Subcutaneous abdominal adipose tissue (tissue), 5 donors: Measurements from ENCODE around the gene LRRTM2.
A peak's percentile ranks its signal among the peaks of the same experiment; 100 is the strongest.

Experiments used
- H3K27ac ChIP-seq: one replicate; pipeline ENCODE4 v1.7.0; 2013; ENCODE audit warnings: low read depth, mild to moderate bottlenecking, inconsistent platforms, low read length, moderate library complexity
- H3K27me3 ChIP-seq, 5 donors: one replicate each; pipeline ENCODE4 v1.7.0; 2013; ENCODE audit warnings: low read length in 5 of 5, inconsistent platforms in 1 of 5; ENCODE audit not compliant: control insufficient read depth in 5 of 5, insufficient read depth in 4 of 5
- H3K36me3 ChIP-seq, 5 donors: one replicate each; pipeline ENCODE4 v1.7.0; 2013; ENCODE audit warnings: low read length in 5 of 5; ENCODE audit not compliant: control insufficient read depth in 5 of 5, insufficient read depth in 5 of 5
- H3K4me1 ChIP-seq, 5 donors: one replicate each; pipeline ENCODE4 v1.7.0; 2013; ENCODE audit warnings: low read length in 5 of 5, mild to moderate bottlenecking in 3 of 5, moderate library complexity in 1 of 5; ENCODE audit not compliant: control insufficient read depth in 5 of 5, insufficient read depth in 5 of 5
- H3K4me3 ChIP-seq, 5 donors: one replicate each; pipeline ENCODE4 v1.7.0; 2013; ENCODE audit warnings: low read length in 5 of 5, low read depth in 1 of 5
- H3K9ac ChIP-seq, 5 donors: one replicate each; pipeline ENCODE4 v1.7.0; 2013; ENCODE audit warnings: low read length in 5 of 5, mild to moderate bottlenecking in 4 of 5, moderate library complexity in 3 of 5
- H3K9me3 ChIP-seq, 5 donors: one replicate each; pipeline ENCODE4 v1.7.0; 2013; ENCODE audit warnings: low read length in 5 of 5; ENCODE audit not compliant: control insufficient read depth in 5 of 5
- donor health status: healthy.
- donor health status: healthy.
- donor health status: healthy.
- donor health status: healthy.
- donor health status: healthy.

Gene LRRTM2

GRCh38 chr5:138910546-138911185 is 35.5 kb upstream of the LRRTM2 start:
- Histone ChIP-seq H3K36me3 (peaks cover 23 to 41% (median 35%) of the 10 kb centered on the region in 5 donors), H3K4me3 (no peak overlapping the region), H3K27ac (no peak overlapping the region), H3K27me3 (no peaks in the 10 kb centered on the region), H3K4me1 (no peaks in the 10 kb centered on the region), H3K9me3 (no peaks in the 10 kb centered on the region), H3K9ac (no peak overlapping the region)

- H3K36me3 ChIP-seq, result peaks cover 25 to 49% (median 42%) of the 10 kb centered on the region in 5 donors
These were observed 34.6 kb upstream of the LRRTM2 start for GRCh38 chr5:138909734-138910133.

GRCh38 chr5:138905541-138905940 is 30.4 kb upstream of the LRRTM2 start:
- Histone ChIP-seq H3K27ac (no peak overlapping the region), H3K9ac (no peak overlapping the region), H3K36me3 (peaks cover 30 to 65% (median 38%) of the 10 kb centered on the region in 5 donors), H3K4me3 (no peak overlapping the region), H3K9me3 (no peaks in the 10 kb centered on the region), H3K27me3 (no peaks in the 10 kb centered on the region), H3K4me1 (peaks cover 0 to 18% (median 0%) of the 10 kb centered on the region in 5 donors)

More at GRCh38 chr5:138909734-138910133, 34.6 kb upstream of the LRRTM2 start:
- Histone ChIP-seq H3K27me3 (no peaks in the 10 kb centered on the region), H3K9ac (no peak overlapping the region), H3K27ac (no peak overlapping the region), H3K4me3 (no peak overlapping the region), H3K4me1 (no peaks in the 10 kb centered on the region), H3K9me3 (no peaks in the 10 kb centered on the region)

GRCh38 chr5:138903130-138903775 is 28.1 kb upstream of the LRRTM2 start:
- H3K4me3 ChIP-seq, result no peak overlapping the region
- no peak overlapping the region for H3K27ac ChIP-seq
- H3K4me1 ChIP-seq, result peaks cover 0 to 27% (median 0%) of the 10 kb centered on the region in 5 donors
- no peaks in the 10 kb centered on the region for H3K9me3 ChIP-seq
- no peak overlapping the region for H3K9ac ChIP-seq
- no peaks in the 10 kb centered on the region for H3K27me3 ChIP-seq
- peaks cover 27 to 62% (median 39%) of the 10 kb centered on the region in 5 donors for H3K36me3 ChIP-seq

- H3K27me3 ChIP-seq, result no peaks in the 10 kb centered on the region
- H3K27ac ChIP-seq, result peak overlapping the region; percentile 61
- no peak overlapping the region for H3K9ac ChIP-seq
- H3K9me3 ChIP-seq, result no peaks in the 10 kb centered on the region
- H3K4me3 ChIP-seq, result no peak overlapping the region
- peaks cover 21 to 57% (median 35%) of the 10 kb centered on the region in 5 donors for H3K36me3 ChIP-seq
- peaks cover 0 to 33% (median 6%) of the 10 kb centered on the region in 5 donors for H3K4me1 ChIP-seq
These were observed 26.6 kb upstream of the LRRTM2 start for GRCh38 chr5:138901716-138902115.

- Histone ChIP-seq H3K4me1 (peaks cover 0 to 33% (median 6%) of the 10 kb centered on the region in 5 donors), H3K9me3 (no peaks in the 10 kb centered on the region), H3K9ac (no peak overlapping the region), H3K27me3 (no peaks in the 10 kb centered on the region), H3K4me3 (no peak overlapping the region), H3K27ac (peak overlapping the region; percentile 61), H3K36me3 (peaks cover 12 to 52% (median 25%) of the 10 kb centered on the region in 5 donors)
These were observed 25.3 kb upstream of the LRRTM2 start for GRCh38 chr5:138900281-138900965.

- Histone ChIP-seq H3K4me1 (peaks cover 0 to 33% (median 6%) of the 10 kb centered on the region in 5 donors), H3K9me3 (no peaks in the 10 kb centered on the region), H3K36me3 (peaks cover 3 to 38% (median 13%) of the 10 kb centered on the region in 5 donors), H3K27me3 (no peaks in the 10 kb centered on the region), H3K27ac (no peak overlapping the region), H3K4me3 (no peak overlapping the region), H3K9ac (no peak overlapping the region)
These were observed 23.6 kb upstream of the LRRTM2 start for GRCh38 chr5:138898742-138899141.

GRCh38 chr5:138898299-138898698 is 23.2 kb upstream of the LRRTM2 start:
- H3K27ac ChIP-seq, result no peak overlapping the region
- no peak overlapping the region for H3K9ac ChIP-seq
- no peak overlapping the region for H3K4me3 ChIP-seq
- peaks cover 3 to 34% (median 9%) of the 10 kb centered on the region in 5 donors for H3K36me3 ChIP-seq
- no peaks in the 10 kb centered on the region for H3K9me3 ChIP-seq
- H3K4me1 ChIP-seq, result peaks cover 0 to 32% (median 6%) of the 10 kb centered on the region in 5 donors
- no peaks in the 10 kb centered on the region for H3K27me3 ChIP-seq

GRCh38 chr5:138895918-138896317 is 20.8 kb upstream of the LRRTM2 start:
- H3K4me1 ChIP-seq, result peaks cover 0 to 20% (median 6%) of the 10 kb centered on the region in 5 donors
- no peak overlapping the region for H3K9ac ChIP-seq
- H3K36me3 ChIP-seq, result peaks cover 4 to 32% (median 8%) of the 10 kb centered on the region in 5 donors
- H3K27ac ChIP-seq, result no peak overlapping the region
- H3K27me3 ChIP-seq, result no peaks in the 10 kb centered on the region
- no peaks in the 10 kb centered on the region for H3K9me3 ChIP-seq
- no peak overlapping the region for H3K4me3 ChIP-seq

GRCh38 chr5:138890644-138891043 is 15.5 kb upstream of the LRRTM2 start:
- H3K9ac ChIP-seq, result no peak overlapping the region
- peaks cover 0 to 9% (median 2%) of the 10 kb centered on the region in 5 donors for H3K9me3 ChIP-seq
- no peak overlapping the region for H3K27ac ChIP-seq
- no peak overlapping the region for H3K4me3 ChIP-seq
- no peaks in the 10 kb centered on the region for H3K27me3 ChIP-seq
- peaks cover 39 to 53% (median 43%) of the 10 kb centered on the region in 5 donors for H3K36me3 ChIP-seq
- H3K4me1 ChIP-seq, result no peaks in the 10 kb centered on the region
